HepG2 (cell line): ENCODE data around the gene ZNF23. TPM values are rescaled to one million over a fixed set of nuclear protein-coding genes. Genes with fewer than 3 reads are reported as not detected.

Experiments used
- IRF2 ChIP-seq: IDR thresholded peaks from 2 replicates; pipeline ENCODE4 v1.6.1; 2018; ENCODE audit warnings: missing genetic modification reagents, missing compliant biosample characterization
- KAT8 ChIP-seq: IDR thresholded peaks from 2 replicates; pipeline ENCODE4 v1.6.1; 2016; ENCODE audit warnings: missing genetic modification reagents, missing compliant biosample characterization
- MED1 ChIP-seq: sonication (generic); formaldehyde crosslinking; IDR thresholded peaks from 2 replicates; pipeline ENCODE4 v1.4.0; 2020; ENCODE audit warnings: missing genetic modification reagents
- PITX1 ChIP-seq: sonication (generic); formaldehyde crosslinking; IDR thresholded peaks from 2 replicates; pipeline ENCODE4 v1.5.1; 2020; ENCODE audit warnings: mild to moderate bottlenecking, missing genetic modification reagents
- RBAK ChIP-seq: sonication (generic); formaldehyde crosslinking; IDR thresholded peaks from 2 replicates; pipeline ENCODE4 v1.5.1; 2020; ENCODE audit warnings: mild to moderate bottlenecking, missing genetic modification reagents
- SALL2 ChIP-seq: sonication (generic); formaldehyde crosslinking; IDR thresholded peaks from 2 replicates; pipeline ENCODE4 v1.8.1; 2023; ENCODE audit warnings: mild to moderate bottlenecking, missing genetic modification reagents, inconsistent platforms
- SPEN ChIP-seq: sonication (generic); formaldehyde crosslinking; IDR thresholded peaks from 2 replicates; pipeline ENCODE4 v1.5.1; 2020; ENCODE audit warnings: low read depth, mild to moderate bottlenecking, missing genetic modification reagents
- SSRP1 ChIP-seq: IDR thresholded peaks from 2 replicates; pipeline ENCODE4 v1.6.1; 2016; ENCODE audit warnings: control low read depth
- TBP ChIP-seq: sonication (generic); formaldehyde crosslinking; IDR thresholded peaks from 2 replicates; pipeline ENCODE4 v1.5.0; 2020; ENCODE audit warnings: missing genetic modification reagents
- TSC22D2 ChIP-seq: sonication (generic); formaldehyde crosslinking; IDR thresholded peaks from 2 replicates; pipeline ENCODE4 v1.5.1; 2020; ENCODE audit warnings: missing genetic modification reagents, mild to moderate bottlenecking, borderline replicate concordance
- ZNF34 ChIP-seq: sonication (generic); formaldehyde crosslinking; IDR thresholded peaks from 2 replicates; pipeline ENCODE4 v1.4.0; 2020; ENCODE audit warnings: mild to moderate bottlenecking, missing genetic modification reagents, borderline replicate concordance
- ZNF550 ChIP-seq: sonication (generic); formaldehyde crosslinking; IDR thresholded peaks from 2 replicates; pipeline ENCODE4 v1.4.0; 2020; ENCODE audit warnings: mild to moderate bottlenecking, missing genetic modification reagents, borderline replicate concordance
- ZNF747 ChIP-seq: sonication (generic); formaldehyde crosslinking; IDR thresholded peaks from 2 replicates; pipeline ENCODE4 v1.8.1; 2023; ENCODE audit warnings: missing genetic modification reagents, mild to moderate bottlenecking, borderline replicate concordance
- ZNF781 ChIP-seq: sonication (generic); formaldehyde crosslinking; IDR thresholded peaks from 2 replicates; pipeline ENCODE4 v1.5.1; 2020; ENCODE audit warnings: borderline replicate concordance, mild to moderate bottlenecking, missing genetic modification reagents; ENCODE audit errors: not compliant biosample characterization
- ZSCAN21 ChIP-seq: sonication (generic); formaldehyde crosslinking; IDR thresholded peaks from 2 replicates; pipeline ENCODE4 v1.8.0; 2022; ENCODE audit warnings: mild to moderate bottlenecking, missing genetic modification reagents, moderate library complexity, borderline replicate concordance
- polyA plus RNA-seq, 8 experiments: library from polyadenylated mRNA; depleted of rRNA in 3 of 8; stranded (reverse) in 7 of 8; unstranded in 1 of 8; fragments of >200 nt; fragmentation: Illumina TruSeq in 4 of 8; extraction: Trizol in 4 of 8; gene quantifications; 2 replicates each; pipeline versions ENCODE4 v1.2.1 to v1.2.3, GENCODE V29; 2011 to 2016; ENCODE audit warnings: low read depth in 4 of 8, missing spikeins in 1 of 8, mixed read lengths in 1 of 8; ENCODE audit not compliant: insufficient read depth in 1 of 8
- total RNA-seq, 5 experiments: library from RNA; depleted of rRNA; stranded (reverse); fragments of >200 nt; fragmentation: Illumina TruSeq; extraction: Trizol; gene quantifications; 2 replicates each; pipeline ENCODE4 v1.2.3, GENCODE V29; 2016; ENCODE audit warnings: low read depth in 1 of 5
- TF ChIP-seq, protein P1 (sequence below): IDR thresholded peaks from 2 replicates; pipeline ENCODE4 v1.6.1; 2016; ENCODE audit warnings: low read depth, missing genetic modification reagents, missing compliant biosample characterization
- TF ChIP-seq, protein P2 (sequence below): sonication (generic); formaldehyde crosslinking; IDR thresholded peaks from 2 replicates; pipeline ENCODE4 v1.4.0; 2020; ENCODE audit warnings: missing genetic modification reagents
- TF ChIP-seq, protein P3 (sequence below): sonication (generic); formaldehyde crosslinking; conservative IDR thresholded peaks from 2 replicates; pipeline ENCODE4 v1.8.0; 2022; ENCODE audit warnings: missing genetic modification reagents

ZNF23 gene
- total and polyA plus RNA-seq, 2 of the 13 experiments (the other 11 are each of a cell fraction or from before 2014, with no cell fraction given) = 8.6 to 12.2 TPM

DNA sequence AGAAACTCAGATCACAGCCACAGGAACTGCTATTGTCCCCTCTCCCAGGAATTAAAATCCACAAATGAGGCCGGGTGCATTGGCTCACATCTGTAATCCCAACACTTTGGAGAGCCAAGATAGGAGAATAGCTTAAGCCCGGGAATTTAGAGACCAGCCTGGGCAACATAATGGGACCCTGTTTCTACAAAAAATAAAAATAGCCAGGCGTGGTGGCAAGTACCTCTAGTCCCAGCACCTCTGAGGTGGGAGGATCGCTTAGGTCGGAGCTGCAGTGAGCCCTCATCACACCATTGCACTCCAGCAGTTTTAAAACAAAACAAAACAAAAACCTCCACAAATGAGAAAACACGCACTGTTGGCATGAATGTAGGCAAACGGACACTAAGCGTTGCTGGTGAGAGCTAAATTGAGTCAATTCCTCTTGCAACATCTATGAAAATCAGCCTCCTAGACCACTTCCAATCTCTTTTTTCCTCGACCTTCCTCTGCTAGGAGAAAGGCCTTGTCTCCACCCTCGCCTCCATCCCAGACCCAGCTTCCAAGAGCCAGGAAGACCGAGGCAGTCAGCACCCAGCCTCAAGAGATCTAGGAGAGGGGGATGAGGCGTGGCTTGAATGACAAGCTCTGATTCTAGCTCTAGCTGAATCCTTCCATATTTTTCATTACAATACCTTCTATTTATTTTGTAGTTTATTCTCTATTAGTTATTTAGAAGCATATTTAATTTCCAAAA, 35.0 kb downstream of the ZNF23 start (continued):
- TF ChIP-seq ZNF34 (CRISPR knock-in tag) (no peak), RBAK (CRISPR knock-in tag) (no peak), ZNF781 (no peak), ZNF550 (CRISPR knock-in tag) (no peak), MED1 (CRISPR knock-in tag) (no peak), KAT8 (CRISPR knock-in tag) (no peak), ZNF747 (CRISPR knock-in tag) (no peak), ZSCAN21 (CRISPR knock-in tag) (no peak), SPEN (CRISPR knock-in tag) (no peak), TBP (CRISPR knock-in tag) (no peak), TSC22D2 (CRISPR knock-in tag) (no peak), SSRP1 (peak; percentile 99), SALL2 (CRISPR knock-in tag) (no peak), PITX1 (CRISPR knock-in tag) (no peak), IRF2 (no peak)
- TF ChIP-seq, protein P1, sequence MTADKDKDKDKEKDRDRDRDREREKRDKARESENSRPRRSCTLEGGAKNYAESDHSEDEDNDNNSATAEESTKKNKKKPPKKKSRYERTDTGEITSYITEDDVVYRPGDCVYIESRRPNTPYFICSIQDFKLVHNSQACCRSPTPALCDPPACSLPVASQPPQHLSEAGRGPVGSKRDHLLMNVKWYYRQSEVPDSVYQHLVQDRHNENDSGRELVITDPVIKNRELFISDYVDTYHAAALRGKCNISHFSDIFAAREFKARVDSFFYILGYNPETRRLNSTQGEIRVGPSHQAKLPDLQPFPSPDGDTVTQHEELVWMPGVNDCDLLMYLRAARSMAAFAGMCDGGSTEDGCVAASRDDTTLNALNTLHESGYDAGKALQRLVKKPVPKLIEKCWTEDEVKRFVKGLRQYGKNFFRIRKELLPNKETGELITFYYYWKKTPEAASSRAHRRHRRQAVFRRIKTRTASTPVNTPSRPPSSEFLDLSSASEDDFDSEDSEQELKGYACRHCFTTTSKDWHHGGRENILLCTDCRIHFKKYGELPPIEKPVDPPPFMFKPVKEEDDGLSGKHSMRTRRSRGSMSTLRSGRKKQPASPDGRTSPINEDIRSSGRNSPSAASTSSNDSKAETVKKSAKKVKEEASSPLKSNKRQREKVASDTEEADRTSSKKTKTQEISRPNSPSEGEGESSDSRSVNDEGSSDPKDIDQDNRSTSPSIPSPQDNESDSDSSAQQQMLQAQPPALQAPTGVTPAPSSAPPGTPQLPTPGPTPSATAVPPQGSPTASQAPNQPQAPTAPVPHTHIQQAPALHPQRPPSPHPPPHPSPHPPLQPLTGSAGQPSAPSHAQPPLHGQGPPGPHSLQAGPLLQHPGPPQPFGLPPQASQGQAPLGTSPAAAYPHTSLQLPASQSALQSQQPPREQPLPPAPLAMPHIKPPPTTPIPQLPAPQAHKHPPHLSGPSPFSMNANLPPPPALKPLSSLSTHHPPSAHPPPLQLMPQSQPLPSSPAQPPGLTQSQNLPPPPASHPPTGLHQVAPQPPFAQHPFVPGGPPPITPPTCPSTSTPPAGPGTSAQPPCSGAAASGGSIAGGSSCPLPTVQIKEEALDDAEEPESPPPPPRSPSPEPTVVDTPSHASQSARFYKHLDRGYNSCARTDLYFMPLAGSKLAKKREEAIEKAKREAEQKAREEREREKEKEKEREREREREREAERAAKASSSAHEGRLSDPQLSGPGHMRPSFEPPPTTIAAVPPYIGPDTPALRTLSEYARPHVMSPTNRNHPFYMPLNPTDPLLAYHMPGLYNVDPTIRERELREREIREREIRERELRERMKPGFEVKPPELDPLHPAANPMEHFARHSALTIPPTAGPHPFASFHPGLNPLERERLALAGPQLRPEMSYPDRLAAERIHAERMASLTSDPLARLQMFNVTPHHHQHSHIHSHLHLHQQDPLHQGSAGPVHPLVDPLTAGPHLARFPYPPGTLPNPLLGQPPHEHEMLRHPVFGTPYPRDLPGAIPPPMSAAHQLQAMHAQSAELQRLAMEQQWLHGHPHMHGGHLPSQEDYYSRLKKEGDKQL (CRISPR knock-in tag) = no peak
- TF ChIP-seq, protein P2, sequence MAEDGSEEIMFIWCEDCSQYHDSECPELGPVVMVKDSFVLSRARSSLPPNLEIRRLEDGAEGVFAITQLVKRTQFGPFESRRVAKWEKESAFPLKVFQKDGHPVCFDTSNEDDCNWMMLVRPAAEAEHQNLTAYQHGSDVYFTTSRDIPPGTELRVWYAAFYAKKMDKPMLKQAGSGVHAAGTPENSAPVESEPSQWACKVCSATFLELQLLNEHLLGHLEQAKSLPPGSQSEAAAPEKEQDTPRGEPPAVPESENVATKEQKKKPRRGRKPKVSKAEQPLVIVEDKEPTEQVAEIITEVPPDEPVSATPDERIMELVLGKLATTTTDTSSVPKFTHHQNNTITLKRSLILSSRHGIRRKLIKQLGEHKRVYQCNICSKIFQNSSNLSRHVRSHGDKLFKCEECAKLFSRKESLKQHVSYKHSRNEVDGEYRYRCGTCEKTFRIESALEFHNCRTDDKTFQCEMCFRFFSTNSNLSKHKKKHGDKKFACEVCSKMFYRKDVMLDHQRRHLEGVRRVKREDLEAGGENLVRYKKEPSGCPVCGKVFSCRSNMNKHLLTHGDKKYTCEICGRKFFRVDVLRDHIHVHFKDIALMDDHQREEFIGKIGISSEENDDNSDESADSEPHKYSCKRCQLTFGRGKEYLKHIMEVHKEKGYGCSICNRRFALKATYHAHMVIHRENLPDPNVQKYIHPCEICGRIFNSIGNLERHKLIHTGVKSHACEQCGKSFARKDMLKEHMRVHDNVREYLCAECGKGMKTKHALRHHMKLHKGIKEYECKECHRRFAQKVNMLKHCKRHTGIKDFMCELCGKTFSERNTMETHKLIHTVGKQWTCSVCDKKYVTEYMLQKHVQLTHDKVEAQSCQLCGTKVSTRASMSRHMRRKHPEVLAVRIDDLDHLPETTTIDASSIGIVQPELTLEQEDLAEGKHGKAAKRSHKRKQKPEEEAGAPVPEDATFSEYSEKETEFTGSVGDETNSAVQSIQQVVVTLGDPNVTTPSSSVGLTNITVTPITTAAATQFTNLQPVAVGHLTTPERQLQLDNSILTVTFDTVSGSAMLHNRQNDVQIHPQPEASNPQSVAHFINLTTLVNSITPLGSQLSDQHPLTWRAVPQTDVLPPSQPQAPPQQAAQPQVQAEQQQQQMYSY (CRISPR knock-in tag) = no peak
- TF ChIP-seq, protein P3, sequence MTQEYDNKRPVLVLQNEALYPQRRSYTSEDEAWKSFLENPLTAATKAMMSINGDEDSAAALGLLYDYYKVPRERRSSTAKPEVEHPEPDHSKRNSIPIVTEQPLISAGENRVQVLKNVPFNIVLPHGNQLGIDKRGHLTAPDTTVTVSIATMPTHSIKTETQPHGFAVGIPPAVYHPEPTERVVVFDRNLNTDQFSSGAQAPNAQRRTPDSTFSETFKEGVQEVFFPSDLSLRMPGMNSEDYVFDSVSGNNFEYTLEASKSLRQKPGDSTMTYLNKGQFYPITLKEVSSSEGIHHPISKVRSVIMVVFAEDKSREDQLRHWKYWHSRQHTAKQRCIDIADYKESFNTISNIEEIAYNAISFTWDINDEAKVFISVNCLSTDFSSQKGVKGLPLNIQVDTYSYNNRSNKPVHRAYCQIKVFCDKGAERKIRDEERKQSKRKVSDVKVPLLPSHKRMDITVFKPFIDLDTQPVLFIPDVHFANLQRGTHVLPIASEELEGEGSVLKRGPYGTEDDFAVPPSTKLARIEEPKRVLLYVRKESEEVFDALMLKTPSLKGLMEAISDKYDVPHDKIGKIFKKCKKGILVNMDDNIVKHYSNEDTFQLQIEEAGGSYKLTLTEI = no peak
